ENCODE results near the gene RGS1.
"Not testable (repeated sequence)": the region's sequence is repeated elsewhere in the genome, so short reads cannot be mapped to it uniquely, and the experiment has no call there.

The RGS1 gene, protein sequence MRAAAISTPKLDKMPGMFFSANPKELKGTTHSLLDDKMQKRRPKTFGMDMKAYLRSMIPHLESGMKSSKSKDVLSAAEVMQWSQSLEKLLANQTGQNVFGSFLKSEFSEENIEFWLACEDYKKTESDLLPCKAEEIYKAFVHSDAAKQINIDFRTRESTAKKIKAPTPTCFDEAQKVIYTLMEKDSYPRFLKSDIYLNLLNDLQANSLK

GRCh38 chr1:192575499-192576189 lies at the start of gene RGS1:
Gene RGS1 (plus strand): TSS chr1:192575773. CDS start chr1:192575793, 20 bp downstream.
- peak in 1 of 3 experiments; percentile 18 for DNase-seq (ENCODE audit: low read depth in 2 of 3, low spot score in 2 of 3)

DNA sequence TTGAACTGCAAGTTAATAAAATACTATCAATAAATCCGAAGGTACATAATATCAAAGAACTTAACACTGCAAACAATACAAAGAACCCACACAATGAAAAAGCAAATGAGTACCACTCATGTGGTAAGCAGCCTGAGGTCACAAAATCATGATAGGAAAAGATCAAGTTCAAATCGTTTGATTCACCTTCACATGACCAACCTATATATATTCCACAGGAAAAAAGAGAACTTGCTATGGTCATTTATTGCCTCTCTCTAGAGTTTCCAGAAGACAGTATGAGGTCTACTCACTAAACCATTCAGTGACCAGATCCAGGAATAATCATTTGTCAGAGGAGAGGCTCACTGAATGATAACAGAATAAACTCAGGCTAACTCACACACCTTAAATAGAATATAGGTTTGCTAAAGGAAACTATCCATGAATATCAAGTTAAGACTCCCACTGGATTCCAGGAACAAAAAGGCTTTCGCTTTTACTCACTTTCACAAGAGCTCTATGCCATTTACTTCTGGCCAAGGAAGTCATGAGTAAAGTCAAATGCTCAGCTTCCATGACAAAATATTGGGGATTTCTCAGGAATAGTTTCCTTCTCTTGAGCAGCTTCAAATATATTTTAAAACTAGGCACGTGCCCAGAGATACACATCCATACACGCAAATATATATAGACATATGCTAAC lies 48.3 kb upstream of the RGS1 start:
- no peak for DNase-seq (ENCODE audit: low read depth in 2 of 3, low spot score in 2 of 3)

GRCh38 chr1:192527950-192528349 lies 47.6 kb upstream of the RGS1 start:
- DNase-seq (ENCODE audit: low read depth in 2 of 3, low spot score in 2 of 3), result no peak

DNA sequence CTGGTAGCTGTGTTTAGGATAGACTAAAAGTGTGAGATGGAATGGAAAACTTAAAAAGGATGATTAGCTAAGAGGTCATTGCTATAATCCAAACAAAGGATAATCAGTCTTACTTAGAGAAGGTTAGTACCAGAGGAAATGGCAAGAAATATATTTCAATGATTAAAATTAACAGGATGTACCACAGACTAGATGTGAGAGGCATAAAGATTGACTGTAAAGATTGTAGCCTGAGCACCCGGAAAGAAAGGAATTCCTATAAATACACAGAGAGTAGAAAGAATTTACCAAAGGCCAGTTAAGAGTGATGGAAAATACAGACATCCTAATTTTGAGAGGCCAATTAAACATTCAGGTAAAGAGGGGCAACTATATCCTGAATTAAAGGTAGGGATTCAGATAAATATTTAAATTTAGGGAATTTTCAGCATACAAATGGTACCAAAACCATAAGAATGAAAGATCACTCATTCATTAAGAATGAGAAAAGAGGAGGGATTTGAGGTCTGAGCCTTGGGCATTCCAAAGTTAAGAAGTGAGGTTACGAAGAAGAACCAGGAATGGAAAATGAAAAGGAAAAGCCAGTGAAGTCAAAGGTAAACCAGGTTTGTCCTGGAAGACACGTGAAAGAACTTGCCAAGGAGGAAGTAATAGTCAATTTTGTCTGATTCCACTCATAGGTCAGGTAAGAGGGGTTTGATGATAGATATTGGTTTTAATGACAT lies 46.4 kb upstream of the RGS1 start:
- no peak for DNase-seq (ENCODE audit: low read depth in 2 of 3, low spot score in 2 of 3)

DNA sequence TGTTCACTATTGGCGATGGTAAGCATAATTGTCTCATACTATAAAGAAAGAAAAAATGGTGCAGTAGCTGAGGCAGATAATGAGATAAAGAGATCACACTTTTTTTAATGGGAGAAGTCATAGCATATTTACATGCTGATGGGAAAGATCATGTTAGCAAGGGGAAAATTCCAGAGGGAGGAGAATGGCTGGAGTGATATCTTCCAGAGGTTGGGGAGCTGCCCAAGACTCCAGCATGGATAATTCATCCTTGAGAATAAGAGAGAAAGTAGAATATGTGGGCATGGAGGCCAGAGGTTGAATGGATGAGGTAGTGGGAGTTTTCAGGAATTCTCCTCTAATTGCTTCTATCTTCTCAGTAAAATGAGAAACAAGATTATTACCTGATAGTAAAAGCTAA lies 45.8 kb upstream of the RGS1 start:
- no peak for DNase-seq (ENCODE audit: low read depth in 2 of 3, low spot score in 2 of 3)

DNA sequence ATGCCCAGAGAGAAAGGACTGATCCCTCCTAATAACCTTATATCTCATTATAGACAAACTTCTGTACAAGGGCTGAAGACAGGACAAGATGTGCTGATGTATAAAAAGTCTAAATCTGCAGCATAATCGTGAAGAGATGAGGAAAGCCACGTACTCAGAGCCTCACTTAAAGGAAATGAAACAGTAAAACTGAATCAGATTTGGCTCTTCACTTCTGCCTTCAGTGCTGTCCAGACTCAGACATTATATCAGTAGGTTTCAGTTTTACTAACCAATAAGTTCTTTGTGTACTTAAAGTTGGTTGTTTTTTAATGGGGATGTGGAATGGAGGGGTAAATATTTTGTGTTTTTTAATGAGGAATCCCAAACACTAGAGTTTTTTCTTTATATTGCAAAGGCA lies 45.3 kb upstream of the RGS1 start:
- no peak for DNase-seq (ENCODE audit: low read depth in 2 of 3, low spot score in 2 of 3)

DNA sequence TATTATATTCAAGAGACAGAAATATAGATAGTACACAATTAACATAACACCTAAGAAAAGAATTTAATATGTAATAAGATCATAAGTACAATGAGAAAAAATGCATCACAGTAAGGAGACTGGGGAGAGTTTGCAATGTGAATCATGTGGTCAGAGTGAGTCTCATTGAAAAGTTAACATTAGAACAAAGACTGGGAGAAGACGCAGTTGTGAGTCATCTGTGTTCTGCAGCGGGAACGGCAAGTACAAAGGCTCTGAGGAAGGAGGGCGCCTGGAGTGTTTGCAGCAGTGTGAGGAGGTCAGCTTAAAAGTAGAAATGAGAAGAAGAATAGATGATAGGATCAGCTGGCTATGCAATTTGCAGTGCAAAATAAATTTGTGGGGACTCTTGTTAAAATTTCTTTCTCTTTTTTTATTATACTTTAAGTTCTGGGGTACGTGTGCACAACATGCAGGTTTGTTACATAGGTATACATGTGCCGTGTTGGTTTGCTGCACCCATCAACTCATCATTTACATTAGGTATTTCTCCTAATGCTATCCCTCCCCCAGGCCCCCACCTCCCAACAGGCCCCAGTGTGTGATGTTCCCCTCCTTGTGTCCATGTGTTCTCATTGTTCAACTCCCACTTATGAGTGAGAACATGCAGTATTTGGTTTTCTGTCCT lies 44.4 kb upstream of the RGS1 start:
- DNase-seq (ENCODE audit: low read depth in 2 of 3, low spot score in 2 of 3), result not testable (repeated sequence)

DNA sequence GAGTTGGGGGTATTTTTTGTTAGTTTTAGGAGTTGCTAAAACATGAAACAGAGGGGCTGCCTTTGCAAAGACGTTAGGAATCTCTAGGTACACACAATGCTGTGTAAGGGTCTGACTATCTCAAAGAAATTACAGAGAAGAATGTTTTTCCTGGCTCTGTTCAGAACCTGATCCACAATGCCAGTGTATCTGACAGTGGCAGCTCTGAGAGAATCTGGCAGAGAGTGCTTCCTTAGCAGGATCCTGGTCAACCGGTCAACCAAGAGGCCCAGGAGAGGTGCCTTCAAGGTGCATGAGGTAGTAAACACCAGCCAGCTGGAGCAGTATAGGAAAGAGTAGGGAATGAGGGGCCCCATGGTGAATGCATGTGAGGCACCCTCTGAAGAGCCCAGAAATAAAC lies 40.9 kb upstream of the RGS1 start:
- no peak for DNase-seq (ENCODE audit: low read depth in 2 of 3, low spot score in 2 of 3)

DNA sequence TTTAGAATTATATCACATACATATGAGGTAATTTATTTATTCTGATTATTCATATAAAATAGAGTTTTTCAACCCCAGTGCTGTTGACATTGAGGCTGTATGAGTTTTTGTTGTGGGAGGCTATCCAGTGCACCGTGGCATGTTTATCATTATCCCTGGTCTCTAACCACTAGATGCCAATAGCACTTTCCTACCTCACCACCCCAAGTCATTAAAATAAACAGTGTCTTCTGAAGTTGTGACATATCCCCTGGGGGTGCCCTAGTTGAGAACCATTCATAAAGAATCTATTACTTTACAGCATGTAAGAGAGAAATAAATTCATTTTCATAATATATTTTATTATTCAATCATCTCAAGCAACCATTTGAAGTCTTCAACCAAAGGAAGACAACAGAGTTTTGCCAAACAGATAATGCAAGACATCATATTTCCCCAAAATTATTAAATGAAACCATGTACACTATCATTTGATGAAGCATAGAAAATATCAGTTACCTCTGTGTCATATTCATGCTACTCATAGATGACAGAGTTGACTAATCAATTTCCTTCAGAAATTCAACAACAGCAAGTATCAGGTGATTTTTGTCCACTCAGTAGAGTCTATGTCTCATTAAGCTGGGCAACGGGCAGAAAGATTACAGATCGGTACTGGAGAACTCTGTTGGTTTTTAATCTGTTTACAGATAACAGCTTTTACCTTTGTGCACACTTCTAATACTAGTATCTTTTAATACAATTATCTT lies 39.5 kb upstream of the RGS1 start:
- no peak for DNase-seq (ENCODE audit: low read depth in 2 of 3, low spot score in 2 of 3)

DNA sequence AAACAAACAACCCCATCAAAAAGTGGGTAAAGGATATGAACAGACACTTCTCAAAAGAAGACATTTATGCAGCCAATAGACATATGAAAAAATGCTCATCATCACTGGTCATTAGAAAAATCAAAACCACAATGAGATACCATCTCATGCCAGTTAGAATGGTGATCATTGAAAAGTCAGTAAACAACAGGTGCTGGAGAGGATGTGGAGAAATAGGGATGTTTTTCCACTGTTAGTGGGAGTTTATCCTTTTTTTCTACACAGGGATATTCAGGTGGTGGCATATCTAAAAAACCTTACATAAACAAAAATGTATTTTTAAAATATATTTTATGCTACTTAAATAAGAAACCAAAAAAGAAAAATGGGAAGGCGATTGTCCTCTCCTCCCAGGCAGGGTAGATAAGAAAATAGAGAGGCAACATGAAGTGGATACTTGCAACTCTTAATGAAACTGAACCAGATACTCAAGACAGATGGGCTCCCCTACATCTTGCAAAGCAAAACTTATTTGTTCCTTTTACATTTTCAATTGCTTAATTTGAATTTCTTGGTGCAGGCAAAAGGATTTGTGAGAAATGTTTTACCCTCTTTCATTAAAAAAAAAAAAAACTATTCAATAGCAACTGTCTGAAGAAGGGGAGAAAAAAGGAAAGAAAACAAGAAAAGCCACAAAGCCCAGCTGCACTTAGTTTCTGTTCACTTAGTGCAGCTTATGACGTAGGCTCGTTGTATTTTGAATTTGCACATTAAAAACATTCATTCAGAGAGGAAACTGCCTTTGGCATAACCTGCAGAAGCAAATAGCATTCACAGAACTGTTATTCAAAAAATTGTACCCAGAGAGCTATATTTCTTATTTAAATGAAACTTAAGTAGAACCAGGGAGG lies 36.9 kb upstream of the RGS1 start:
- no peak for DNase-seq (ENCODE audit: low read depth in 2 of 3, low spot score in 2 of 3)

DNA sequence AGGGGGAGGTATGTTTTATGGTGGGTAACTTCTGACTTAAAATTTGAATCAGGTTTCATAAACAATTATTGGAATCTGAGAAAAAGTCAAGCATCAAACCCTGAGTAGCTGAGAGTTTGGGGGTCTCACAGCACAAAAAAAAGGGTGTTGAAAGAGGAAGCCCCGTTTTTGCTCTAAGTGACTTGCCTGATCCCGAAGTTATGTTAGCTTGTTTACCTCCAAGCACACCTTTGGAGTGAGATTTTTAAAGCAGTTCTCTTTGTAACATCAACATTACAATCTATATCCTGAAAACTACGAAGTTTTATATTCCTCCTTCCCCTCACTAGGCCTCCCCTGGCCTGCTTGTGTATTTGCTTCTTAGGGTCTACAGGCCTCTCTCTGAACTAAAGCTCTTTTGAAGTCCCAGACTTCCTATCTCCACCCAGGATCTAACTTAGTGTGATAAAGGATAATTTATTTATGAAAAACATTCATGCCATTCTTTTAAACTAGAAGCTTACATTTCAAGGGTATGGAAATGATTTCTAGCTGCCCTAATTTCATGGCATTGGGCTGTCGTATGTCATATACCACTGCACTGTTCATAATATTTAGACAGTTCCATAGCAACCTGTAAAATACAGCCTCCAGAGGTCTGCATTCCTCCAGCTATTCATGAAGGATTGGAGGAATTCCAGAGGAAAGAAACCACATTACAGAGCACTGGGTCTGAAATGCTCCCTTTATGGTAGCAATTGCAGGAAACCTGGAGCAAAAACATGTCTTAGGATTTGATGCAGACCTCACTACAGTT lies 36.1 kb upstream of the RGS1 start:
- DNase-seq (ENCODE audit: low read depth in 2 of 3, low spot score in 2 of 3), result no peak

- DNase-seq (ENCODE audit: low read depth in 2 of 3, low spot score in 2 of 3), result no peak
Measured at GRCh38 chr1:192543445-192543844, 32.1 kb upstream of the RGS1 start.

DNA sequence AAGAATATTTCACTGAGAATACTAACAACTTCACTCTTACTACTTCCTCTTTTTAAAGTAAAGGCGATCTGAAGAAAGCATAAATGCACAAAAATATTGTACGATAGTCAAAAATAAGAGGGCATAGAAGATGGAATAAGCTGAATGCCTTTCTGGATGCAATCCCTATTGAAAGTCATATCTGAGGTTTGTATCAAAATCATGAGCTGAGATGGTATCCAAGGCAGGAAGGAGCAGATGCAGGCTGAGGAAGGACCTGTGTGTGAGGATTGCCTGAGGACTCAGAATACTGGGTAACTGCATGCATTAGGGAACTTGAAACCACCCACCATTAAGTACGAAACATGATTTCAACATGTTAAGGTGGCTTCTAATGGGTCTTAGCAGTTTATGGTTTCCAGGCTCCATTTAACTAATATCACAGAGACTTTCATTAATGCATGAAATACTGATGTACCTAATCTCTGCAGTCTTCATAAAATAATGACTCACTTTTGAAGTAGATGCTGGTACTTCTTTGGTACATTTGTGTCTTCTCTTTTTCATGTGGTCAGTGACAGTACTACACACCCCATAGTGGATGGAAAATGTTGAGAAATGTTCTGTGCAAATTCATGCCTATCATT lies 29.6 kb upstream of the RGS1 start:
- DNase-seq (ENCODE audit: low read depth in 2 of 3, low spot score in 2 of 3), result no peak

DNA sequence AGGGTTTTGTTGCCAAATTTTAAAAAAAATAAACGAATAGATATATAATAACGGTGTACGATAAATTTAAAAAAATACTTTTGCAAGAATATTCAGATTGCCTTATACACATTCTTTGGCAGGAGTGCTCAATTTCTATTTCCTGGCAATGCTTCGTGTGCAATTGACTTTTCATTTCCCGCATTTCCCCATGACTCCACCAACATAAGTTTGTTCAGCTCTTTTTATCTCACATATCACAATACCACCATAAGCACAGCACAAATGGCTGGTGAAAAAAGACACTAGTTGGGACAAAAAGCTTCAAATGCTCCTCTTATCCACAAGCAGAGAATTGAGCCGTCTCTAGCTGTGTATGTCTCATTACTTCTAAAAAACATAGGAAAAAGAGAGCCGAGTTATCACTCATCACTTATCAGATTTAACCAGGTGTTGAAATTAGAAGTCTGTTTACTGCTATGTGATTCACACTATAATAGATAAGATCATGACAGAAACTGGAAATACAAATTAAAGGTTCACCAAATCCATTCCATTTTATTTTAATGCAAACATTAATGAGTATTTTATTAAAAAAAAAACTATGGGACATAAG lies 28.9 kb upstream of the RGS1 start:
- no peak for DNase-seq (ENCODE audit: low read depth in 2 of 3, low spot score in 2 of 3)

- no peak for DNase-seq (ENCODE audit: low read depth in 2 of 3, low spot score in 2 of 3)
Measured at GRCh38 chr1:192547501-192547900, 28.1 kb upstream of the RGS1 start.

DNA sequence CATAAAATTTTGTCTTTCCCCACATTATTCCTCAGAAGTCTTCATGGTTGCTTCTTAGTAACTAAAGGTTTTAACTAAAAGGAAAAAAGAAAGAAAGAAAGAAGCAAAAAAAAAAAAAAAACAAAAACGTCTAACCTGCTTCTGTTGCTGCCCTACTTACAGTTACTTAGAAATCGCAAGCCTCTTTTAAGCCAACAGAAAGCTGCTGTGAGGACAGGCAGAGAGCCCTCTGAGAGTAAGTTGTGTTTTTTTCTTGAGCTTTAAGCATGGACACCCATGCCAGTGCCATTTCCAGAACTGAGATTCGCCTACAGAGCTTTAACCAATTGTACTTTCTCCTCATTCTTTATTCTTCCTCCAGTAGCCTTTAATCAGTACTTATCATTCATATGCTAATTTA lies 25.6 kb upstream of the RGS1 start:
- DNase-seq (ENCODE audit: low read depth in 2 of 3, low spot score in 2 of 3), result no peak

GRCh38 chr1:192550922-192551534 lies 24.5 kb upstream of the RGS1 start:
- no peak for DNase-seq (ENCODE audit: low read depth in 2 of 3, low spot score in 2 of 3)

Data from activated CD8-positive, alpha-beta memory T cell treated with anti-CD3 and anti-CD28 coated beads for 48 hours (primary cell).